MM.1S (cell line): ENCODE measurements around the gene PREX1.

ENCODE experiments used
- DNase-seq: peaks from one replicate; pipeline ENCODE4 v3.0.0-alpha.2; 2015
- H2AFZ ChIP-seq: fragments of 300-600 bp; sonication (generic); 2 replicates; pipeline ENCODE4 v1.6.0; 2016; ENCODE audit warnings: antibody characterized with exemption, low read length
- H3F3A ChIP-seq: fragments of 300-600 bp; sonication (generic); 2 replicates; pipeline ENCODE4 v1.6.1; 2016; ENCODE audit warnings: mild to moderate bottlenecking, antibody characterized with exemption, low read length, moderate library complexity, mixed read lengths; ENCODE audit not compliant: insufficient read depth
- H3K27ac ChIP-seq: fragments of 300-600 bp; sonication (generic); 2 replicates; pipeline ENCODE4 v1.5.1; 2016; ENCODE audit warnings: mild to moderate bottlenecking, low read length
- H3K27me3 ChIP-seq: fragments of 300-600 bp; sonication (generic); replicated peaks from 2 replicates; pipeline ENCODE4 v1.6.0; 2016; ENCODE audit warnings: low read length; ENCODE audit not compliant: insufficient read depth
- H3K36me3 ChIP-seq: fragments of 300-600 bp; sonication (generic); replicated peaks from 2 replicates; pipeline ENCODE4 v1.6.1; 2016; ENCODE audit warnings: mild to moderate bottlenecking, low read length, mixed read lengths; ENCODE audit not compliant: insufficient read depth
- H3K4me1 ChIP-seq: fragments of 300-600 bp; sonication (generic); 2 replicates; pipeline ENCODE4 v1.6.1; 2016; ENCODE audit warnings: low read length, mixed read lengths
- H3K4me2 ChIP-seq: fragments of 300-600 bp; sonication (generic); 2 replicates; pipeline ENCODE4 v1.6.0; 2016; ENCODE audit warnings: low read depth, low read length
- H3K4me3 ChIP-seq: fragments of 300-600 bp; sonication (generic); 2 replicates; pipeline ENCODE4 v1.5.1; 2016; ENCODE audit warnings: low read length, mixed read lengths
- H3K79me2 ChIP-seq: fragments of 300-600 bp; sonication (generic); 2 replicates; pipeline ENCODE4 v1.6.1; 2016; ENCODE audit warnings: mixed run types, low read length, mixed read lengths
- H3K9ac ChIP-seq: fragments of 300-600 bp; sonication (generic); 2 replicates; pipeline ENCODE4 v1.6.1; 2016; ENCODE audit warnings: low read length, mixed read lengths
- H3K9me2 ChIP-seq: fragments of 300-600 bp; sonication (generic); replicated peaks from 2 replicates; pipeline ENCODE4 v1.6.1; 2016; ENCODE audit warnings: mild to moderate bottlenecking, low read length, mixed read lengths; ENCODE audit not compliant: insufficient read depth
- H3K9me3 ChIP-seq: fragments of 300-600 bp; sonication (generic); replicated peaks from 2 replicates; pipeline ENCODE4 v1.6.1; 2016; ENCODE audit warnings: mild to moderate bottlenecking, low read length, mixed read lengths; ENCODE audit not compliant: insufficient read depth
- H4K20me1 ChIP-seq: fragments of 300-600 bp; sonication (generic); 2 replicates; pipeline ENCODE4 v1.6.1; 2016; ENCODE audit warnings: mild to moderate bottlenecking, low read length, moderate library complexity, mixed read lengths; ENCODE audit not compliant: insufficient read depth
- CTCF ChIP-seq: fragments of 300-600 bp; sonication (generic); IDR thresholded peaks from 2 replicates; pipeline ENCODE4 v1.5.1; 2016; ENCODE audit warnings: antibody characterized with exemption, low read length, mixed read lengths
- EZH2 ChIP-seq: fragments of 300-600 bp; sonication (generic); optimal IDR thresholded peaks from 2 replicates; pipeline ENCODE3; 2017; ENCODE audit warnings: low read depth, mild to moderate bottlenecking, antibody characterized with exemption, low read length, mixed read lengths
- EZH2phosphoT487 ChIP-seq: fragments of 300-600 bp; sonication (generic); IDR thresholded peaks from 2 replicates; pipeline ENCODE4 v1.6.1; 2018; ENCODE audit warnings: antibody characterized with exemption, low read length

The PREX1 gene

GRCh38 chr20:48849779-48850178 is 22.0 kb upstream of the PREX1 start:
- TF ChIP-seq EZH2 = no peak
- no peak for TF ChIP-seq EZH2phosphoT487
- TF ChIP-seq CTCF = no peak

GRCh38 chr20:48849299-48849698 is 21.5 kb upstream of the PREX1 start:
- Histone ChIP-seq H2AFZ (no peak overlapping the region), H3K9ac (no peak overlapping the region), H3K36me3 (no peaks in the 10 kb centered on the region), H3K4me2 (no peak overlapping the region), H3K4me3 (no peak overlapping the region), H3F3A (no peaks in the 10 kb centered on the region), H3K4me1 (no peaks in the 10 kb centered on the region), H4K20me1 (no peaks in the 10 kb centered on the region), H3K79me2 (no peaks in the 10 kb centered on the region), H3K27me3 (no peaks in the 10 kb centered on the region), H3K9me2 (no peaks in the 10 kb centered on the region), H3K27ac (no peak overlapping the region), H3K9me3 (no peaks in the 10 kb centered on the region)
- TF ChIP-seq EZH2phosphoT487 = no peak
- no peak for TF ChIP-seq EZH2
- no peak for TF ChIP-seq CTCF
- no peak for DNase-seq

More at GRCh38 chr20:48849779-48850178, 22.0 kb upstream of the PREX1 start:
- H3K79me2 ChIP-seq = no peaks in the 10 kb centered on the region
- no peak for DNase-seq
- H3K36me3 ChIP-seq = no peaks in the 10 kb centered on the region
- H3K27me3 ChIP-seq = no peaks in the 10 kb centered on the region
- no peaks in the 10 kb centered on the region for H3K9me3 ChIP-seq
- H3K4me3 ChIP-seq = no peak overlapping the region
- no peak overlapping the region for H3K4me2 ChIP-seq
- no peaks in the 10 kb centered on the region for H3K4me1 ChIP-seq
- H3K9me2 ChIP-seq = no peaks in the 10 kb centered on the region
- no peak overlapping the region for H3K27ac ChIP-seq
- H4K20me1 ChIP-seq = no peaks in the 10 kb centered on the region
- no peak overlapping the region for H3K9ac ChIP-seq
- no peak overlapping the region for H2AFZ ChIP-seq
- H3F3A ChIP-seq = no peaks in the 10 kb centered on the region

GRCh38 chr20:48847498-48848205 is 19.9 kb upstream of the PREX1 start:
- H3K9ac ChIP-seq = no peak overlapping the region
- no peaks in the 10 kb centered on the region for H3K4me1 ChIP-seq
- H4K20me1 ChIP-seq = no peaks in the 10 kb centered on the region
- no peak overlapping the region for H3K4me3 ChIP-seq
- no peaks in the 10 kb centered on the region for H3F3A ChIP-seq
- no peaks in the 10 kb centered on the region for H3K9me3 ChIP-seq
- no peaks in the 10 kb centered on the region for H3K9me2 ChIP-seq
- no peak overlapping the region for H3K4me2 ChIP-seq
- TF ChIP-seq CTCF (no peak), EZH2phosphoT487 (no peak), EZH2 (no peak)
- H3K36me3 ChIP-seq = no peaks in the 10 kb centered on the region
- no peak overlapping the region for H3K27ac ChIP-seq
- no peak overlapping the region for H2AFZ ChIP-seq
- H3K79me2 ChIP-seq = no peaks in the 10 kb centered on the region
- no peaks in the 10 kb centered on the region for H3K27me3 ChIP-seq
- DNase-seq = no peak
